Neural cell (in vitro differentiated cells): ENCODE data around the gene KLF2. TPM values are rescaled to one million over a fixed set of nuclear protein-coding genes. Genes with fewer than 3 reads are reported as not detected.

Experiments
- H2AFZ ChIP-seq: fragments of 200-600, 300-800 bp; sonication (generic), shearing (Covaris generic); 2 replicates; pipeline ENCODE4 v1.6.0; 2014; ENCODE audit warnings: low read depth, mild to moderate bottlenecking, antibody characterized with exemption, low read length, moderate library complexity
- H3F3A ChIP-seq: fragments of 200-600 bp; shearing (Covaris generic); 2 replicates; pipeline ENCODE4 v1.6.1; 2016; ENCODE audit warnings: mild to moderate bottlenecking, moderate library complexity, mixed read lengths, antibody characterized with exemption, low read length; ENCODE audit not compliant: insufficient read depth, poor library complexity, severe bottlenecking
- H3K27ac ChIP-seq: fragments of 200-600, 300-800 bp; sonication (generic), shearing (Covaris generic); 2 replicates; pipeline ENCODE4 v1.5.1; 2014; ENCODE audit warnings: mild to moderate bottlenecking, low read length, moderate library complexity
- H3K27me3 ChIP-seq: fragments of 300-800, 200-600 bp; sonication (generic), shearing (Covaris generic); 2 replicates; pipeline ENCODE4 v1.6.0; 2014; ENCODE audit warnings: mild to moderate bottlenecking, low read depth, low read length, moderate library complexity; ENCODE audit not compliant: insufficient read depth
- H3K36me3 ChIP-seq: fragments of 300-800, 200-600 bp; sonication (generic), shearing (Covaris generic); 2 replicates; pipeline ENCODE4 v1.5.1; 2014; ENCODE audit warnings: mild to moderate bottlenecking, antibody characterized with exemption, low read length, moderate library complexity; ENCODE audit not compliant: insufficient read depth
- H3K4me2 ChIP-seq: fragments of 300-800, 200-600 bp; sonication (generic), shearing (Covaris generic); 2 replicates; pipeline ENCODE4 v1.6.0; 2014; ENCODE audit warnings: mild to moderate bottlenecking, low read length
- H3K4me3 ChIP-seq: fragments of 300-800, 200-600 bp; sonication (generic), shearing (Covaris generic); 2 replicates; pipeline ENCODE4 v1.5.1; 2014; ENCODE audit warnings: mild to moderate bottlenecking, low read length, moderate library complexity
- H3K79me2 ChIP-seq: fragments of 200-600 bp; shearing (Covaris generic); replicated peaks from 2 replicates; pipeline ENCODE4 v1.6.0; 2014; ENCODE audit warnings: mild to moderate bottlenecking, low read length, moderate library complexity; ENCODE audit not compliant: insufficient read depth
- H3K9ac ChIP-seq: fragments of 300-800, 200-600 bp; sonication (generic), shearing (Covaris generic); 2 replicates; pipeline ENCODE4 v1.6.1; 2016; ENCODE audit warnings: mild to moderate bottlenecking, low read length, mixed read lengths
- H3K9me2 ChIP-seq: fragments of 200-600 bp; shearing (Covaris generic); 2 replicates; pipeline ENCODE4 v1.6.1; 2016; ENCODE audit warnings: mild to moderate bottlenecking, low read length, mixed read lengths; ENCODE audit not compliant: insufficient read depth
- H3K9me3 ChIP-seq: fragments of 200-600, 300-800 bp; sonication (generic), shearing (Covaris generic); 2 replicates; pipeline ENCODE4 v1.6.1; 2016; ENCODE audit warnings: mild to moderate bottlenecking, mixed run types, low read length, moderate library complexity, mixed read lengths
- H4K20me1 ChIP-seq: fragments of 200-600 bp; shearing (Covaris generic); 2 replicates; pipeline ENCODE4 v1.6.1; 2016; ENCODE audit warnings: mild to moderate bottlenecking, mixed run types; ENCODE audit not compliant: insufficient read depth
- EP300 ChIP-seq: fragments of 450-650 bp; conservative IDR thresholded peaks from 2 replicates; pipeline ENCODE4 v1.6.1; 2014; ENCODE audit warnings: antibody characterized with exemption, mild to moderate bottlenecking, moderate library complexity; ENCODE audit not compliant: poor library complexity, severe bottlenecking
- EZH2 ChIP-seq: fragments of 200-600, 300-800 bp; shearing (Covaris generic), sonication (generic); IDR thresholded peaks from 2 replicates; pipeline ENCODE4 v1.6.1; 2014; ENCODE audit warnings: antibody characterized with exemption, low read length, borderline replicate concordance, mild to moderate bottlenecking; ENCODE audit not compliant: insufficient read depth, poor library complexity, severe bottlenecking
- MXI1 ChIP-seq: fragments of 450-650 bp; conservative IDR thresholded peaks from 2 replicates; pipeline ENCODE4 v1.6.1; 2014; ENCODE audit warnings: antibody characterized with exemption, mild to moderate bottlenecking; ENCODE audit not compliant: poor library complexity, severe bottlenecking
- POLR2AphosphoS5 ChIP-seq: IDR thresholded peaks from 2 replicates; pipeline ENCODE4 v1.6.1; 2012
- RAD21 ChIP-seq: fragments of 450-650 bp; conservative IDR thresholded peaks from 2 replicates; pipeline ENCODE4 v1.6.1; 2014; ENCODE audit warnings: antibody characterized with exemption, mild to moderate bottlenecking, moderate library complexity
- SMC3 ChIP-seq: fragments of 450-650 bp; conservative IDR thresholded peaks from 2 replicates; pipeline ENCODE4 v1.6.1; 2014; ENCODE audit warnings: antibody characterized with exemption, mild to moderate bottlenecking, moderate library complexity; ENCODE audit not compliant: poor library complexity
- TAF1 ChIP-seq: IDR thresholded peaks from 2 replicates; pipeline ENCODE4 v1.6.1; 2012; ENCODE audit warnings: low read depth
- polyA plus RNA-seq: library from polyadenylated mRNA; depleted of rRNA; stranded (reverse); fragments of >200 nt; gene quantifications from 2 replicates; pipeline ENCODE4 v1.2.3, GENCODE V29; 2014
- TF ChIP-seq, protein P1 (sequence below): fragments of 450-650 bp; IDR thresholded peaks from 2 replicates; pipeline ENCODE4 v1.5.1; 2014; ENCODE audit warnings: antibody characterized with exemption, mild to moderate bottlenecking, moderate library complexity; ENCODE audit not compliant: poor library complexity, severe bottlenecking
- TF ChIP-seq, protein P2 (sequence below): IDR thresholded peaks from 2 replicates; pipeline ENCODE4 v1.6.1; 2012; ENCODE audit warnings: borderline replicate concordance

KLF2 gene
- polyA plus RNA-seq, 1 donor from 2014 or later, result 0.15 TPM

DNA sequence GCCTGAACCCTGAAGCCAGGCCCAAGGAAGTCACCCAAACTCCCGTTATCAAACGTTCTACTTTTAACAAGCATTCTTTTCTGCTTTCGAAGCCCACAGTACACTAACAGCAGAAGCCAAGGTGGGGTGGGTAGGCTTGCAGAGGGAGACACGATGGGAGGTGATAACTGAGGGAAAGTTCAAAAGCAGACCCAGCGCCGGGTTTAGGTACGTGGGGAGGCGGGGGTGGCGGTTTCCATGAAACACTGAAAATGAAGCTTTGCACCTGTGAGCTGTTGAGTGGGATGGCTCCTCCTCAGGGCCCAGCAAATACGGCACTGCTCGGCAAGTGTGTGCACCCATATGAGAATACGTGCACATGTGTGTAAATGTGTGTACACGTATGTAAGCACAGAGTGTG lies 49.8 kb downstream of the KLF2 start:
- Histone ChIP-seq H2AFZ (no peak overlapping the region), H3K27ac (no peak overlapping the region), H3K79me2 (no peaks in the 10 kb centered on the region), H3K9me2 (no peaks in the 10 kb centered on the region), H3K36me3 (peaks cover 12% of the 10 kb centered on the region), H3K27me3 (no peaks in the 10 kb centered on the region), H3K4me3 (no peak overlapping the region), H3F3A (no peaks in the 10 kb centered on the region), H3K4me2 (no peak overlapping the region), H4K20me1 (no peaks in the 10 kb centered on the region), H3K9me3 (no peaks in the 10 kb centered on the region), H3K9ac (no peak overlapping the region)
- no peak for TF ChIP-seq TAF1
- TF ChIP-seq POLR2AphosphoS5, result no peak
- TF ChIP-seq EP300, result no peak
- TF ChIP-seq, protein P1, sequence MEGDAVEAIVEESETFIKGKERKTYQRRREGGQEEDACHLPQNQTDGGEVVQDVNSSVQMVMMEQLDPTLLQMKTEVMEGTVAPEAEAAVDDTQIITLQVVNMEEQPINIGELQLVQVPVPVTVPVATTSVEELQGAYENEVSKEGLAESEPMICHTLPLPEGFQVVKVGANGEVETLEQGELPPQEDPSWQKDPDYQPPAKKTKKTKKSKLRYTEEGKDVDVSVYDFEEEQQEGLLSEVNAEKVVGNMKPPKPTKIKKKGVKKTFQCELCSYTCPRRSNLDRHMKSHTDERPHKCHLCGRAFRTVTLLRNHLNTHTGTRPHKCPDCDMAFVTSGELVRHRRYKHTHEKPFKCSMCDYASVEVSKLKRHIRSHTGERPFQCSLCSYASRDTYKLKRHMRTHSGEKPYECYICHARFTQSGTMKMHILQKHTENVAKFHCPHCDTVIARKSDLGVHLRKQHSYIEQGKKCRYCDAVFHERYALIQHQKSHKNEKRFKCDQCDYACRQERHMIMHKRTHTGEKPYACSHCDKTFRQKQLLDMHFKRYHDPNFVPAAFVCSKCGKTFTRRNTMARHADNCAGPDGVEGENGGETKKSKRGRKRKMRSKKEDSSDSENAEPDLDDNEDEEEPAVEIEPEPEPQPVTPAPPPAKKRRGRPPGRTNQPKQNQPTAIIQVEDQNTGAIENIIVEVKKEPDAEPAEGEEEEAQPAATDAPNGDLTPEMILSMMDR, result no peak
- TF ChIP-seq MXI1, result no peak
- TF ChIP-seq SMC3, result no peak
- TF ChIP-seq, protein P2, sequence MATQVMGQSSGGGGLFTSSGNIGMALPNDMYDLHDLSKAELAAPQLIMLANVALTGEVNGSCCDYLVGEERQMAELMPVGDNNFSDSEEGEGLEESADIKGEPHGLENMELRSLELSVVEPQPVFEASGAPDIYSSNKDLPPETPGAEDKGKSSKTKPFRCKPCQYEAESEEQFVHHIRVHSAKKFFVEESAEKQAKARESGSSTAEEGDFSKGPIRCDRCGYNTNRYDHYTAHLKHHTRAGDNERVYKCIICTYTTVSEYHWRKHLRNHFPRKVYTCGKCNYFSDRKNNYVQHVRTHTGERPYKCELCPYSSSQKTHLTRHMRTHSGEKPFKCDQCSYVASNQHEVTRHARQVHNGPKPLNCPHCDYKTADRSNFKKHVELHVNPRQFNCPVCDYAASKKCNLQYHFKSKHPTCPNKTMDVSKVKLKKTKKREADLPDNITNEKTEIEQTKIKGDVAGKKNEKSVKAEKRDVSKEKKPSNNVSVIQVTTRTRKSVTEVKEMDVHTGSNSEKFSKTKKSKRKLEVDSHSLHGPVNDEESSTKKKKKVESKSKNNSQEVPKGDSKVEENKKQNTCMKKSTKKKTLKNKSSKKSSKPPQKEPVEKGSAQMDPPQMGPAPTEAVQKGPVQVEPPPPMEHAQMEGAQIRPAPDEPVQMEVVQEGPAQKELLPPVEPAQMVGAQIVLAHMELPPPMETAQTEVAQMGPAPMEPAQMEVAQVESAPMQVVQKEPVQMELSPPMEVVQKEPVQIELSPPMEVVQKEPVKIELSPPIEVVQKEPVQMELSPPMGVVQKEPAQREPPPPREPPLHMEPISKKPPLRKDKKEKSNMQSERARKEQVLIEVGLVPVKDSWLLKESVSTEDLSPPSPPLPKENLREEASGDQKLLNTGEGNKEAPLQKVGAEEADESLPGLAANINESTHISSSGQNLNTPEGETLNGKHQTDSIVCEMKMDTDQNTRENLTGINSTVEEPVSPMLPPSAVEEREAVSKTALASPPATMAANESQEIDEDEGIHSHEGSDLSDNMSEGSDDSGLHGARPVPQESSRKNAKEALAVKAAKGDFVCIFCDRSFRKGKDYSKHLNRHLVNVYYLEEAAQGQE, result no peak
- TF ChIP-seq EZH2, result no peak
- no peak for TF ChIP-seq RAD21

DNA sequence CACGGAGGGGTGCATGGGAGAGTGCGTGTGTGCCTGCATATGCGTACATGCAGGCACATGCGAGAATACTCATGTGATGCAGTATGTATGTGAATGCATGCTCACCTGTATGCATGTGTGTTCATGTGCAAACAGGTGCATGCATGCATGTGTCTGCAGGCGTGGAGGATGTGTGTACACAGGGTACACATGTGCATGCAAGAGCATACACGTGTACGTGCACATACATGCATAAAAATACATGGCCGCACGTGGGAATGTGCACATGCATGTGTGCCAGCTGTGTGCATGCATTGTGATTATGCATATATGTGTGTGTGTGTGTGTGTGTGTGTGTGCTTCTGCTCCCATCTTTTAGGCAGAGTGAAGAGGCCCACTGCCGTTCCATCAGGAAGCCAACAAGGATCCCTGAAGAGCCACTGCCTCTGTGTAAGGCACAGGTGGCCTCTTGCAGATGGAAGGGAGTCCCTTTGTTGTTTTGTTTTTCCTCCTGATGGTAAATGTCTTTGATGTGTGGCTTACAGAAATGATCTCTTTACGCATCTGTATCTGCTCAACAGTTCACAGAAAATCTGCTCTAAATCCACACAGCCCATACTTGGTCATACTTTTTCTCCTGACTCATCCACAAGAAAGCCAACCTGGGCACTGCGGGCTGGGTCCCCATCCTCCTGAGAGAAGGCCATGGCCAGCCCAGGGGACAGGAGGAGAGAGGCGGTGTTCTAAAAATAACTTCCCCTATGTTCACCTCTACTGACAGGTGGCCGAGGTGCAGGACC lies 50.7 kb downstream of the KLF2 start:
- H3K27ac ChIP-seq, result no peak overlapping the region
- H4K20me1 ChIP-seq, result no peaks in the 10 kb centered on the region
- H3K36me3 ChIP-seq, result peaks cover 12% of the 10 kb centered on the region
- no peaks in the 10 kb centered on the region for H3F3A ChIP-seq
- TF ChIP-seq SMC3, result no peak
- no peaks in the 10 kb centered on the region for H3K79me2 ChIP-seq
- no peaks in the 10 kb centered on the region for H3K9me2 ChIP-seq
- no peaks in the 10 kb centered on the region for H3K9me3 ChIP-seq
- H2AFZ ChIP-seq, result no peak overlapping the region
- no peak overlapping the region for H3K4me2 ChIP-seq
- no peak overlapping the region for H3K4me3 ChIP-seq
- H3K9ac ChIP-seq, result no peak overlapping the region
- H3K27me3 ChIP-seq, result no peaks in the 10 kb centered on the region
